Nephron (organoid): Measurements from ENCODE around the gene NIT1.

Experiments used
- H3K27ac Mint-ChIP-seq, 3 experiments: 2 replicates each; pipeline ENCODE4 v1.8.0; 2020; ENCODE audit warnings: mixed read lengths in 3 of 3, mild to moderate bottlenecking in 2 of 3, moderate library complexity in 1 of 3
- H3K27me3 Mint-ChIP-seq: 2 replicates; pipeline ENCODE4 v1.8.0; 2021; ENCODE audit warnings: low read depth, mild to moderate bottlenecking, moderate library complexity, mixed read lengths
- H3K36me3 Mint-ChIP-seq: 2 replicates; pipeline ENCODE4 v1.8.0; 2020; ENCODE audit warnings: low read depth, mixed read lengths
- H3K4me1 Mint-ChIP-seq: 2 replicates; pipeline ENCODE4 v1.8.0; 2020; ENCODE audit warnings: mixed read lengths
- H3K4me3 Mint-ChIP-seq, 3 experiments: 2 replicates each; pipeline ENCODE4 v1.8.0; 2020; ENCODE audit warnings: mild to moderate bottlenecking in 3 of 3, mixed read lengths in 3 of 3, moderate library complexity in 2 of 3
- H3K9me3 Mint-ChIP-seq: 2 replicates; pipeline ENCODE4 v1.8.0; 2020; ENCODE audit warnings: mixed read lengths
- TF ChIP-seq, protein P1 (sequence below), 3 experiments: fragments of 200-600 bp; sonication (generic); IDR thresholded peaks; one replicate each; pipeline ENCODE4 v1.5.0; 2021; ENCODE audit warnings: antibody characterized with exemption in 3 of 3; ENCODE audit not compliant: unreplicated experiment in 3 of 3

The NIT1 gene

GRCh38 chr1:161164901-161165610 lies 47.2 kb downstream of the NIT1 start:
- Mint-ChIP-seq H3K4me3 (peak overlapping the region; percentile 64 to 88 (median 83)), H3K27ac (peak overlapping the region; percentile 40 to 93 (median 88)), H3K4me1 (peaks cover 47% of the 10 kb centered on the region), H3K27me3 (no peaks in the 10 kb centered on the region), H3K36me3 (peaks cover 41% of the 10 kb centered on the region), H3K9me3 (no peaks in the 10 kb centered on the region)
- TF ChIP-seq, protein P1, sequence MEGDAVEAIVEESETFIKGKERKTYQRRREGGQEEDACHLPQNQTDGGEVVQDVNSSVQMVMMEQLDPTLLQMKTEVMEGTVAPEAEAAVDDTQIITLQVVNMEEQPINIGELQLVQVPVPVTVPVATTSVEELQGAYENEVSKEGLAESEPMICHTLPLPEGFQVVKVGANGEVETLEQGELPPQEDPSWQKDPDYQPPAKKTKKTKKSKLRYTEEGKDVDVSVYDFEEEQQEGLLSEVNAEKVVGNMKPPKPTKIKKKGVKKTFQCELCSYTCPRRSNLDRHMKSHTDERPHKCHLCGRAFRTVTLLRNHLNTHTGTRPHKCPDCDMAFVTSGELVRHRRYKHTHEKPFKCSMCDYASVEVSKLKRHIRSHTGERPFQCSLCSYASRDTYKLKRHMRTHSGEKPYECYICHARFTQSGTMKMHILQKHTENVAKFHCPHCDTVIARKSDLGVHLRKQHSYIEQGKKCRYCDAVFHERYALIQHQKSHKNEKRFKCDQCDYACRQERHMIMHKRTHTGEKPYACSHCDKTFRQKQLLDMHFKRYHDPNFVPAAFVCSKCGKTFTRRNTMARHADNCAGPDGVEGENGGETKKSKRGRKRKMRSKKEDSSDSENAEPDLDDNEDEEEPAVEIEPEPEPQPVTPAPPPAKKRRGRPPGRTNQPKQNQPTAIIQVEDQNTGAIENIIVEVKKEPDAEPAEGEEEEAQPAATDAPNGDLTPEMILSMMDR (IDR thresholded peaks at IDR 0.05; ENCODE audit: unreplicated experiment in 3 of 3): no peak

GRCh38 chr1:161165742-161166668 lies 48.1 kb downstream of the NIT1 start, which contains the start of gene PPOX:
TSS of gene PPOX (plus strand) at chr1:161166426. CDS start at chr1:161166848, 422 bp downstream.
- Mint-ChIP-seq H3K27me3 (no peaks in the 10 kb centered on the region), H3K36me3 (peaks cover 41% of the 10 kb centered on the region), H3K27ac (peak within 1 kb of the TSS; percentile 88 to 93 (median 90)), H3K9me3 (no peaks in the 10 kb centered on the region), H3K4me1 (peaks cover 41% of the 10 kb centered on the region), H3K4me3 (peak within 1 kb of the TSS; percentile 83 to 94 (median 88))
- TF ChIP-seq, protein P1 (IDR thresholded peaks at IDR 0.05; ENCODE audit: unreplicated experiment in 3 of 3): peak; percentile 27 to 48 (median 46)

DNA sequence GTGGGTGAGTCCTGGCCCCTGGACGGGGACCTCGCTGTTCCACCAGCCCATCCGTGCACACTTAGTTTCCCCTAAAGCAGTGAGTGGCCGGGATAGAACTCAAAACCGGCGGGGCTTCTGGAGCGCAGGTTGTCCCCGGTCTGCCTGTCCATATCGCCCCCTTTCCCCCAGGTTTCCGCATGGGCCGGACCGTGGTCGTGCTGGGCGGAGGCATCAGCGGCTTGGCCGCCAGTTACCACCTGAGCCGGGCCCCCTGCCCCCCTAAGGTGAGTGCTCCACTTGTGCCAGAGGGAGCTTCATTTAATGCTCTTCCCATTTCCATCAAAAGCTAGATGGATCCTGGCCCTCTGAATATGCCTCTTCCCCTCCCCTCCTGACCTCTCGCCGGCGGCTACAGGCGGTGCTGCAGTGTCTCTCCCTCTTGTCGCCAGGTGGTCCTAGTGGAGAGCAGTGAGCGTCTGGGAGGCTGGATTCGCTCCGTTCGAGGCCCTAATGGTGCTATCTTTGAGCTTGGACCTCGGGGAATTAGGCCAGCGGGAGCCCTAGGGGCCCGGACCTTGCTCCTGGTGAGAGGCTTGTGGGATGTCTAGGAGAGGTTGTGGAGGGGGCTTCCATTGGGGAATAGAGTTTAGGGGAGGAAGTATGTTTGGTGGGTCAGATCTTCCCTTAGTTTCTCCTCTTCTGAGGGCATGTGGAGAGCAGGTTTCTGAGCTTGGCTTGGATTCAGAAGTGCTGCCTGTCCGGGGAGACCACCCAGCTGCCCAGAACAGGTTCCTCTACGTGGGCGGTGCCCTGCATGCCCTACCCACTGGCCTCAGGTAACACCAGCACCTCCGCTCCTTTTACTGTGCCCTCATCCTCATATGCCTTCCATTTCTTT lies 49.0 kb downstream of the NIT1 start:
- H3K36me3 Mint-ChIP-seq: peaks cover 42% of the 10 kb centered on the region
- H3K4me1 Mint-ChIP-seq: peaks cover 33% of the 10 kb centered on the region
- H3K27ac Mint-ChIP-seq: peak overlapping the region; percentile 88 to 93 (median 90)
- H3K27me3 Mint-ChIP-seq: no peaks in the 10 kb centered on the region
- no peaks in the 10 kb centered on the region for H3K9me3 Mint-ChIP-seq
- H3K4me3 Mint-ChIP-seq: peak overlapping the region; percentile 83 to 94 (median 88)
- TF ChIP-seq, protein P1 (IDR thresholded peaks at IDR 0.05; ENCODE audit: unreplicated experiment in 3 of 3): no peak

DNA sequence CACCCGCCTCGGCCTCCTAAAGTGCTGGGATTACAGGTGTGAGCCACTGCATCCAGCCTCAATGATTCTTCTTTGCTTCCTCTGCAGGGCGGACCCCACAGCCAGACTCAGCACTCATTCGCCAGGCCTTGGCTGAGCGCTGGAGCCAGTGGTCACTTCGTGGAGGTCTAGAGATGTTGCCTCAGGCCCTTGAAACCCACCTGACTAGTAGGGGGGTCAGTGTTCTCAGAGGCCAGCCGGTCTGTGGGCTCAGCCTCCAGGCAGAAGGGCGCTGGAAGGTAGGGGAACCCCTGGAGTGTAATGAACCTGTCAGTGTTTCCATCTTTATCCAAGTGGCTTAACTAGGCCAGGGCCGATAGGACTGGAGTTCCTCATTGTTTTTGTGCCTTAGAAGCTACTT lies 51.0 kb downstream of the NIT1 start:
- peak overlapping the region; percentile 83 to 94 (median 88) for H3K4me3 Mint-ChIP-seq
- H3K27me3 Mint-ChIP-seq: no peaks in the 10 kb centered on the region
- no peaks in the 10 kb centered on the region for H3K9me3 Mint-ChIP-seq
- H3K27ac Mint-ChIP-seq: no peak overlapping the region
- TF ChIP-seq, protein P1 (IDR thresholded peaks at IDR 0.05; ENCODE audit: unreplicated experiment in 3 of 3): no peak
- peaks cover 42% of the 10 kb centered on the region for H3K36me3 Mint-ChIP-seq
- peaks cover 31% of the 10 kb centered on the region for H3K4me1 Mint-ChIP-seq
